ENCODE results near the gene ODF4. TPM values are rescaled to one million over a fixed set of nuclear protein-coding genes. Genes with fewer than 3 reads are reported as not detected.
"Not testable (repeated sequence)": the region's sequence is repeated elsewhere in the genome, so short reads cannot be mapped to it uniquely, and the experiment has no call there.

The ODF4 gene
- polyA plus RNA-seq, 4 donors = not detected

DNA sequence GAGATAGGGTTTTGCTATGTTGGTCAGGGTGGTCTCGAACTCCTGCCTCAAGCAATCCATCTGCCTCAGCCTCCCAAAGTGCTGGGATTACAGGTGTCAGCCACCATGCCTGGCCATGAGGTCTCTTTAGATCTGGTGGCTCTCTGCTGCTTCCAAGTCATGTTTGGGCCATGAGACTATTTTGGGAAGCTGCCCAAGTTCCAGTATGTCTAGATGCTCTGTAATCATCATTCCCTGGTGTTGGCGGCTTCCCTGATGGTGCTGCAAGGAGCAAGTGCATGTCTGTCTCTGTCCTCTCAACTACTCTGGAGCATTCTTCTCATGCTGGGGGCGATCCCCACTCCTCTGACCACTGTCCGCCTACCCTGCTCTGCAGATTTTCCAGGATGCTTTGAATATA, 6.4 kb upstream of the ODF4 start:
- 89 to 97% (median 94%) methylated on average over 4 of the region's 4 CpGs for WGBS, 3 donors
- no peaks in the 10 kb centered on the region for H3K36me3 ChIP-seq (ENCODE audit: control insufficient read depth in 3 of 3, insufficient read depth in 2 of 3, low read depth in 1 of 3, low read length in 3 of 3)
- FAIRE-seq (no peak), DNase-seq (no peak)
- no peaks in the 10 kb centered on the region for H3K4me1 ChIP-seq (ENCODE audit: control insufficient read depth in 3 of 3, insufficient read depth in 2 of 3, low read depth in 1 of 3, low read length in 2 of 3)
- no peak overlapping the region for H3K4me3 ChIP-seq (ENCODE audit: low read depth in 1 of 3, low read length in 3 of 3)
- H3K27ac ChIP-seq (ENCODE audit: low read depth in 1 of 3, low read length in 2 of 3) = no peak overlapping the region
- H3K9me3 ChIP-seq (ENCODE audit: control insufficient read depth in 2 of 2, insufficient read depth in 1 of 2, low read depth in 1 of 2, low read length in 1 of 2) = no peaks in the 10 kb centered on the region
- H3K27me3 ChIP-seq (ENCODE audit: control insufficient read depth in 3 of 3, insufficient read depth in 3 of 3, low read length in 3 of 3) = peaks cover 0 to 2% (median 0%) of the 10 kb centered on the region in 3 donors

DNA sequence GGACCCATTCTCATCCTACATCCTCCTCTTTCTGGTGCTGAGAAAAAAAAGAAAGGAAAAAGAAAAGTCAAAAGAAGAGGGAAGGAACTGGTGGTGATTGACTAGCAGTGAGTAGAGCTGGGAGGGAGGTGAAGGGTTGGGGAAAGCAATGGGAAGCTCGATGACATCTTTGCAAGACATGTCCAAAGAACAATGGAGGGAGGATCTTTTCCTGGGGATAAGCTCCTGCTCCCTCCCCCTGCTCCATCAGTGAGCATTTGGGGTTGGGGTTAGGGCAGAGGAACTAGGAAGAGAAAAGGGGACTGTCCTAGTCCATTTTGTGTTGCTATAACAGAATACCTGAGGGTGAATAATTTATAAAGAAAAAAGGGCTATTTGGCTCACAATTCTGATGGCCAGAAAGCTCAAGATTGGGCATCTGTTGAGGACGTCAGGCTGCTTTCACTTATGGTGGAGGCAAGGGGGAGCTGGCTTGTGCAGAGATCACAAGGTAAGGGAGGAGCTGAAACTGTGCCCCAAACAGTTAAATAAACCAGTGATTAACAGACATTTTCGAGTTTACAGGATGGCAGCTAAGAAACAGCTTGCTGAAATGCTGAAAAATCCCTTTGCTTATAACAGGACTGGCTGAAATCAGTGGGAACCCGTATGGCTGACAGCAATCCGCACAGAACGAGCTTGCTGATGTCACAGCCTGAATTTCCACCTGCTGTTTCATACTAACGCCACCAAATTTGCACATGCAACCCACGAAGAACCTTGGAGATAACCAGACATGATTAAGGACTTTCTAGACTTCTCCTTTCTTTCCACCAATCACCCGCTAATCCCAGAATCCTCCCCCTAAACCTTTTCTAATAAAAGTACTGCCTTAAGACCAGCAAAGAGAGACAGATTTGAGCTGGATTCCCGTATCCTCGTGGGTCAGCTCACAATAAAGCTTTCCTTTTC, 1.6 kb upstream of the ODF4 start:
- Histone ChIP-seq H3K9me3 (ENCODE audit: control insufficient read depth in 2 of 2, insufficient read depth in 1 of 2, low read depth in 1 of 2, low read length in 1 of 2) (no peaks in the 10 kb centered on the region), H3K4me1 (ENCODE audit: control insufficient read depth in 3 of 3, insufficient read depth in 2 of 3, low read depth in 1 of 3, low read length in 2 of 3) (no peaks in the 10 kb centered on the region), H3K27me3 (ENCODE audit: control insufficient read depth in 3 of 3, insufficient read depth in 3 of 3, low read length in 3 of 3) (peaks cover 0 to 2% (median 0%) of the 10 kb centered on the region in 3 donors), H3K27ac (ENCODE audit: low read depth in 1 of 3, low read length in 2 of 3) (no peak overlapping the region), H3K4me3 (ENCODE audit: low read depth in 1 of 3, low read length in 3 of 3) (no peak overlapping the region), H3K36me3 (ENCODE audit: control insufficient read depth in 3 of 3, insufficient read depth in 2 of 3, low read depth in 1 of 3, low read length in 3 of 3) (no peaks in the 10 kb centered on the region)
- no peak for DNase-seq
- FAIRE-seq = no peak
- 32 to 42% (median 41%) methylated on average over 11 of the region's 11 CpGs for WGBS, 3 donors

DNA sequence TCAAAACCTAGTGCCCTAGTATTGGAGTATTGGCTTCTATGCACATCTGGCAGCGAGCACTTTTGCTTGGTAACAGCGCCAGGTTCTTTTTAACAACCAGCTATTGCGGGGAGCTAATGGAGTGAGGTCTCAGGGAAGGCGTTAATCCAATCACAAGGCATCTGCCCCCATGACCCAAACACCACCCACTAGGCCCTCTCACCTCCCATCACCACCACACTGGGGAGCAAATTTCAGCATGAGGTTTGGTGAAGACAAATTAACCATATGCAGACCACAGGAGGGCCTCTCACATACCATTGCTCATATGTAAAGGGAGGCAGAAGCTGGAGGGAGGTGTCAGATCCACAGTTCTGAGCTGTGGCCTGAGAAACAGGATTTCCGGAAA, 893 bp upstream of the ODF4 start:
- DNase-seq (no peak), FAIRE-seq (no peak)
- WGBS, 3 donors = 83 to 94% (median 88%) methylated on average over 5 of the region's 5 CpGs

DNA sequence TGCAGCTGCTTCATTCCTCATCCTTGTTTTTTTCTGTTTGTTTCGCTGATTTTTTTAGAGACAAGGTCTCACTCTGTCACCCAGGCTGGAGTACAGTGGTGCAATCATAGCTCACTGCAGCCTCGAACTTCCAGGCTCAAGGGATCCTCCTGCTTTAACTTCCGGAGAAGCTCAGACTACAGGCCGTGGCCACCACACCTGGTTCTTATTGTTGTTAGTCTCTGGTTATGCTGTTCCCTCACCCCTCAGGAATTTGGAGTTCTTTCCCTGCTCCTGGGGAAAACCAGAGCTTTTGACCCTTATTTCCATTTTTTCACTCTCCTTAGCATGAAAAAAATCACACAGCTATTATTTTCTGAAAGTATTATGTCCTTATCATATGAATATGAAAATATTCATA, 1.8 kb downstream of the ODF4 start:
- DNase-seq = no peak
- WGBS, 3 donors = 70 to 79% (median 77%) methylated on average over 4 of the region's 4 CpGs

More for the DNA sequence above, 893 bp upstream of the ODF4 start:
- no peaks in the 10 kb centered on the region for H3K4me1 ChIP-seq (ENCODE audit: control insufficient read depth in 3 of 3, insufficient read depth in 2 of 3, low read depth in 1 of 3, low read length in 2 of 3)
- H3K27ac ChIP-seq (ENCODE audit: low read depth in 1 of 3, low read length in 2 of 3) = no peak overlapping the region
- H3K27me3 ChIP-seq (ENCODE audit: control insufficient read depth in 3 of 3, insufficient read depth in 3 of 3, low read length in 3 of 3) = peaks cover 0 to 2% (median 0%) of the 10 kb centered on the region in 3 donors
- H3K36me3 ChIP-seq (ENCODE audit: control insufficient read depth in 3 of 3, insufficient read depth in 2 of 3, low read depth in 1 of 3, low read length in 3 of 3) = no peaks in the 10 kb centered on the region
- no peak overlapping the region for H3K4me3 ChIP-seq (ENCODE audit: low read depth in 1 of 3, low read length in 3 of 3)
- H3K9me3 ChIP-seq (ENCODE audit: control insufficient read depth in 2 of 2, insufficient read depth in 1 of 2, low read depth in 1 of 2, low read length in 1 of 2) = no peaks in the 10 kb centered on the region

DNA sequence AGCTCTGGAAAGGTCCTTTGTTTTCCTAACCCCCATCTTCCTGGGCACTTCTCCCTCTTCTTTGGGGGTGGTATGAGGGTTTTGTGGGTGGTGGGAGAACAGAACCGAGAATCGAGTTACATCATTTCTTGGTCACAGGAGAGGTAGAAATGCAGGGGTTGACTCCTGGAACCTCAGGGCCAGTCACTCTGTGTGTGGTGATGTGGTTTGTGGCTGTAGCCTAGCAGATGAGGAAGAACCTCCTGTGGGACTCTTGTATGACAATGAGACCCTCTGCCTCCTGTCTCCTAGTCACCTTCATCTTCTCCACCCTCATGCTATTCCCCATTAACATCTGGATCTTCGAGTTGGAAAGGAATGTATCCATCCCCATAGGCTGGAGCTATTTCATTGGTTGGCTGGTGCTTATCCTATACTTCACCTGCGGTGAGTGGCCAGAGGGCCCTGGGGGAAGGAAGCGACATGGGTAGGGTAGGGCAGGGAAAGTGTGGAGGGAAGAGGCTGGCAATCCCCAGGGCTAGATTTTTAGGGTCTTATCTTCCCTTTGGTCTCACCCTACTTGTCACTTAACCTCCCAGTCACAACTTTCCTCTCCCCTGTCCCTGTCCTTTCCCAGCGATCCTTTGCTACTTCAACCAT, 5.5 kb downstream of the ODF4 start:
- Histone ChIP-seq H3K36me3 (ENCODE audit: control insufficient read depth in 3 of 3, insufficient read depth in 2 of 3, low read depth in 1 of 3, low read length in 3 of 3) (no peaks in the 10 kb centered on the region), H3K27ac (ENCODE audit: low read depth in 1 of 3, low read length in 2 of 3) (no peak overlapping the region), H3K27me3 (ENCODE audit: control insufficient read depth in 3 of 3, insufficient read depth in 3 of 3, low read length in 3 of 3) (peaks cover 0 to 13% (median 4%) of the 10 kb centered on the region in 3 donors), H3K9me3 (ENCODE audit: control insufficient read depth in 2 of 2, insufficient read depth in 1 of 2, low read depth in 1 of 2, low read length in 1 of 2) (no peaks in the 10 kb centered on the region), H3K4me3 (ENCODE audit: low read depth in 1 of 3, low read length in 3 of 3) (no peak overlapping the region), H3K4me1 (ENCODE audit: control insufficient read depth in 3 of 3, insufficient read depth in 2 of 3, low read depth in 1 of 3, low read length in 2 of 3) (no peaks in the 10 kb centered on the region)
- 59 to 64% (median 60%) methylated on average over 6 of the region's 6 CpGs for WGBS, 3 donors
- DNase-seq (no peak), FAIRE-seq (no peak)

More for the DNA sequence above, 1.8 kb downstream of the ODF4 start:
- no peak for FAIRE-seq
- Histone ChIP-seq H3K27ac (ENCODE audit: low read depth in 1 of 3, low read length in 2 of 3) (no peak overlapping the region), H3K27me3 (ENCODE audit: control insufficient read depth in 3 of 3, insufficient read depth in 3 of 3, low read length in 3 of 3) (peaks cover 0 to 14% (median 2%) of the 10 kb centered on the region in 3 donors), H3K9me3 (ENCODE audit: control insufficient read depth in 2 of 2, insufficient read depth in 1 of 2, low read depth in 1 of 2, low read length in 1 of 2) (no peaks in the 10 kb centered on the region), H3K4me1 (ENCODE audit: control insufficient read depth in 3 of 3, insufficient read depth in 2 of 3, low read depth in 1 of 3, low read length in 2 of 3) (no peaks in the 10 kb centered on the region), H3K4me3 (ENCODE audit: low read depth in 1 of 3, low read length in 3 of 3) (no peak overlapping the region), H3K36me3 (ENCODE audit: control insufficient read depth in 3 of 3, insufficient read depth in 2 of 3, low read depth in 1 of 3, low read length in 3 of 3) (no peaks in the 10 kb centered on the region)

DNA sequence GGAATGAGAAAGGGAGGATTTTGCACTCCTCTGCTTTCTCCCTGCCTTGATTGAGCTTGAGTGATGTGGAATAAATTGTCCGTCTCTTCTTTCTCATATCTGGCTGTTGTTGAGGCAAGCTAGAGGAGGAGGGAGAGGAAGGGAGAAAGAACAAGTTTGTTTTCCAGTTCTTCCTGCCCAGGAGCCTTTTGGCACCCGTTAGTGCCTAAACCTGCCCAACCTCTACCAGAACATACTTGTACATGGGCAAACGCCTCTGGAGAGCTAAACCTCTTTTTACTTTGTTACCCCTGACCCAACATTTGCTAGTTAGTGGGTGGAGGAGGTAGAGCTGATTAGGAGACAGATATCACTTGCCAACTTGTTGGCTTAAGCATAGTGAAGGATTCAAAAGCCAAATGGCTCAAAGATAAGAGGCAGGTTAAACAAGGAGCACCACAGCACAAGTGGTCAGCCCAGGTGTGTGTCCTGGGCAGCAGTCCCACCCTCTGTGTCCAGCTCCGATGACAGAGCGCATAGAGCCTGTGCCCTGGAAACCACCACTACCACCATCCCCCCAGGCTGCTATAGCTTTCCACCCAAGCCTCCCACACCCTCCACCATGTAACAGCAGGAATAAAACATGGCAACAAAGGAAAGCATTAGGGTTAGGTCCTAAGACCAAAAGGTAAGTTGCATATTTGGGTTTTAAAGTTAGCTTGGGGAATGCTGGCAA, 6.5 kb downstream of the ODF4 start:
- no peaks in the 10 kb centered on the region for H3K4me1 ChIP-seq (ENCODE audit: control insufficient read depth in 3 of 3, insufficient read depth in 2 of 3, low read depth in 1 of 3, low read length in 2 of 3)
- no peak overlapping the region for H3K27ac ChIP-seq (ENCODE audit: low read depth in 1 of 3, low read length in 2 of 3)
- 32 to 60% (median 50%) methylated on average over 5 of the region's 5 CpGs for WGBS, 3 donors
- no peaks in the 10 kb centered on the region for H3K9me3 ChIP-seq (ENCODE audit: control insufficient read depth in 2 of 2, insufficient read depth in 1 of 2, low read depth in 1 of 2, low read length in 1 of 2)
- H3K4me3 ChIP-seq (ENCODE audit: low read depth in 1 of 3, low read length in 3 of 3) = no peak overlapping the region
- H3K36me3 ChIP-seq (ENCODE audit: control insufficient read depth in 3 of 3, insufficient read depth in 2 of 3, low read depth in 1 of 3, low read length in 3 of 3) = no peaks in the 10 kb centered on the region
- FAIRE-seq (no peak), DNase-seq (no peak)
- H3K27me3 ChIP-seq (ENCODE audit: control insufficient read depth in 3 of 3, insufficient read depth in 3 of 3, low read length in 3 of 3) = peaks cover 0 to 13% (median 4%) of the 10 kb centered on the region in 3 donors

DNA sequence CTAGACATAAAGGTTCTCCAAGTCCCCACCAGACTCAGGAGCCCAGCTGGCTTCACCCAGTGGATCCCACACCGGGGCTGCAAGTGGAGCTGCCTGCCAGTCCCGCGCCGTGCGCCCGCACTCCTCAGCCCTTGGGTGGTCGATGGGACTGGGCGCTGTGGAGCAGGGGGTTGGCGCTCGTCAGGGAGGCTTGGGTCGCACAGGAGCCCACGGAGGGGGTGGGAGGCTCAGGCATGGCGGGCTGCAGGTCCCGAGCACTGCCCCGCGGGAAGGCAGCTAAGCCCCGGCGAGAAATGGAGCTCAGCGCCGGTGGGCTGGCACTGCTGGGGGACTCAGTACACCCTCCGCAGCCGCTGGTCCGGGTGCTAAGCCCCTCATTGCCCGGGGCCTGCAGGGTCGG, 7.4 kb downstream of the ODF4 start:
- FAIRE-seq = not testable (repeated sequence)
- H3K27me3 ChIP-seq (ENCODE audit: control insufficient read depth in 3 of 3, insufficient read depth in 3 of 3, low read length in 3 of 3) = peaks cover 0 to 13% (median 4%) of the 10 kb centered on the region in 3 donors

DNA sequence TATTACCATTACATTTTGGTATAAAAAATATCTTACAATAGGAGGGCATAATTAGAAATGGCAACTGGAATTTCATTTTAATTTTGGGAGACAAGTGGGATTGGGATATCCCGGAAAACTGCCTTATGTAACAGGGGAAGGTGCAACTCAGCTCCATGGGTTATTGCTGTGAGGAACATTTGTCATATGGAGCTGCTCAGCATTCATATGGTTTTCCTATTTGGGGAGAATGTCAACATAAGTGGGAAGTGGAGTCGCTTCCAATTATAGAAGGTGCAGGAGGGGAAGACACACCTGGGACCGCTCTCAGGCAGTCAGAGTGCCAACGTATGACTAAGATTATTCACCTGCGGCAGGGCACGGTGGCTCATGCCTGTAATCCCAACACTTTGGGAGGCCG, 10.7 kb downstream of the ODF4 start:
- Histone ChIP-seq H3K36me3 (ENCODE audit: control insufficient read depth in 3 of 3, insufficient read depth in 2 of 3, low read depth in 1 of 3, low read length in 3 of 3) (no peaks in the 10 kb centered on the region), H3K4me3 (ENCODE audit: low read depth in 1 of 3, low read length in 3 of 3) (no peak overlapping the region), H3K27me3 (ENCODE audit: control insufficient read depth in 3 of 3, insufficient read depth in 3 of 3, low read length in 3 of 3) (peaks cover 0 to 13% (median 4%) of the 10 kb centered on the region in 3 donors), H3K4me1 (ENCODE audit: control insufficient read depth in 3 of 3, insufficient read depth in 2 of 3, low read depth in 1 of 3, low read length in 2 of 3) (no peaks in the 10 kb centered on the region), H3K27ac (ENCODE audit: low read depth in 1 of 3, low read length in 2 of 3) (no peak overlapping the region), H3K9me3 (ENCODE audit: control insufficient read depth in 2 of 2, insufficient read depth in 1 of 2, low read depth in 1 of 2, low read length in 1 of 2) (no peaks in the 10 kb centered on the region)
- WGBS, 3 donors = 81 to 83% (median 82%) methylated on average over 7 of the region's 7 CpGs
- FAIRE-seq (no peak), DNase-seq (no peak)

More for the DNA sequence above, 7.4 kb downstream of the ODF4 start:
- WGBS, 3 donors = 55 to 69% (median 61%) methylated on average over 12 to 25 of the region's 25 CpGs
- not testable (repeated sequence) for DNase-seq; H3K4me1 ChIP-seq (ENCODE audit: control insufficient read depth in 3 of 3, insufficient read depth in 2 of 3, low read depth in 1 of 3, low read length in 2 of 3); H3K27ac ChIP-seq (ENCODE audit: low read depth in 1 of 3, low read length in 2 of 3); H3K36me3 ChIP-seq (ENCODE audit: control insufficient read depth in 3 of 3, insufficient read depth in 2 of 3, low read depth in 1 of 3, low read length in 3 of 3); H3K4me3 ChIP-seq (ENCODE audit: low read depth in 1 of 3, low read length in 3 of 3); H3K9me3 ChIP-seq (ENCODE audit: control insufficient read depth in 2 of 2, insufficient read depth in 1 of 2, low read depth in 1 of 2, low read length in 1 of 2)

Measured in small intestine (tissue), 7 donors.